AG08395 (cell line): ENCODE results near the gene LGALS9.
"Not testable (repeated sequence)": the region's sequence is repeated elsewhere in the genome, so short reads cannot be mapped to it uniquely, and the experiment has no call there.

Source experiments
- DNase-seq: peaks from one replicate; pipeline ENCODE4 v3.0.0; 2012; ENCODE audit warnings: mixed read lengths, low spot score

The LGALS9 gene

DNA sequence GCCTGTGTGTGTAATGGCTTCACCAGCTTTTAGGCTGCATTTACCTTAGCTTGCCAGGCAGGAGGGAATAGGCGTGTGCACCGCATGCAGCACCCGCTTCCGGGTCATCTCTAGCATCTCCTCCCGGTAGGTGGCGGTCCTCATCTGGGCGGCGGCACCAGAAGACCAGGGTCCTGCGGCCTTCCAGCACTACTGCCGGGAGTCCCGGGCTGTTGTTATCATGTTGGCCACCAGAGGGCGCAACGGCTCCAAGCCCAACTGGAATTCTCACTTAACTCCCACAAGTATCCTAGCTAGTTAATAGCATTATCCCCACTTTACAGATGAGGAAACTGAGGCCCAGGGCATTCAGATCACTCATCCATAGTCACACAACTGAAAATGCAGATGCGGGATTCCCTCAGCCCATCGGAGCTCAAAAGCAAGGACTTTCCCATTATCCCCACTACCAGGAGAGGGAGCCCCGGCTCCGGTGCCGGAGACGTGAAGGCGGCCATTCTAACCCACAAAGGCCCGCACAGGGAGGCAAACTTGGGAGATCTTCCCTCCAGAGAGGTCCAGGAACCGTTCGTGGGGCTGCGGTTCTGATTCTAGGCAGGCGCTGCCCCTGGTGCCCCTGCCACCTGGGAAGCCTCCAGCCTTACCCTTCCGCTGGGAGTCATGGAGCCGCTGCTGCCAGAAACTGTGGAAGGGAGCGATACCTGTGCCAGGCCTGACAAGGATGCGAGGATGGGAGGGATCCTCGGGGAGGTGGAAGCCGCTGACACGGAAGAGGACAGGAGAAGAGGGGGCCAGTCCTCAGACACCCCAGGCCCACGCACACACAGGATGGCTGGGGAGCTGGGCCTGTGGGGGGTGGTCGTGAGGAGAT is 23.9 kb downstream of the LGALS9 start:
- peak; percentile 71 for DNase-seq

DNA sequence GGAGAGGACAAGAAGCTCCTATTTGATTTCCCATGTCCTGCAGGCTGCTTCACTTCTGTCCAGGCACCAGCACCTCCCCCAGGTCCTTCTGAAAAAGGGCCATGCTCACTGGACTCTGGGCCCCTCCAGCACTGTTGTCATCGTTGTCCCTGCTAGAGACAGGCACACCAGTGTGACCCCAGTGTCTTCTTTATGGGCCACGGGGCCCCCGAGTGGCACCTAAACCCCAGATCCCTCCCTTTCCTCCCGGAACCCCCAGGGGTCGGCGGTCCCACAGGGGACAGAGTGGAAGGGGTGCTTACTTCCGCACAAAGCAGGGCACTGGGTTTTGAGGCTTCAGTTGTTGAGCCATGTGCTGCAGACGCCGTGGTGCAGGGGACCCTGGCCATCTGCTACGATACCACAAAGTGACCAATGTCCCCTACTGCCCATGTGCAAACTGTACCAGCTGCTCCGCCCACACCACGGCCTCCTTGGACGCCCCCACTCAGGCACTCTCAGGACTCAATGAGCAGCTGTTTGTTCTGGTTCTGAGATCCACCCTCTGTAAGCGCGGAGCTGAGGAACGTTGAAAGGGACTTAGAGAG is 24.6 kb downstream of the LGALS9 start:
- DNase-seq = not testable (repeated sequence)

DNA sequence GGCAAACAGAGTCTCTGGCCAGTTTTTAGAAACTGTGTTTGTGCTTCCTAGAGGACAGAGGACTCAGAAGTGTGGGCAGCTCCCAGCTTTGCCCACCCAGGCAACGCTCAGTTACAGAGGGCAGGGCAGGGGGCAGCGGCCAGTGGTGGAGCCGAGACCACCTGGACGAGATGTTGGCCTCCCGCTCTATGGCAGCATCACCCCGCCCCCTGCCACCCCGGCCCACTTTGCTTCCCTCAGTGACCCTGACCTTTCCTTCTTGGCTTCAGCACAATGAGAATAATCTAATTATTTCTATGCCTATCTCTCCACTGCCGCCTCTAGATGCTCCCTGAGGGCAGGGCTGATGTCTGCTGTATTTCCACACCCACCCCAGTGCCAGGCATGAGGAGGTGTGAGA is 25.6 kb downstream of the LGALS9 start:
- not testable (repeated sequence) for DNase-seq

DNA sequence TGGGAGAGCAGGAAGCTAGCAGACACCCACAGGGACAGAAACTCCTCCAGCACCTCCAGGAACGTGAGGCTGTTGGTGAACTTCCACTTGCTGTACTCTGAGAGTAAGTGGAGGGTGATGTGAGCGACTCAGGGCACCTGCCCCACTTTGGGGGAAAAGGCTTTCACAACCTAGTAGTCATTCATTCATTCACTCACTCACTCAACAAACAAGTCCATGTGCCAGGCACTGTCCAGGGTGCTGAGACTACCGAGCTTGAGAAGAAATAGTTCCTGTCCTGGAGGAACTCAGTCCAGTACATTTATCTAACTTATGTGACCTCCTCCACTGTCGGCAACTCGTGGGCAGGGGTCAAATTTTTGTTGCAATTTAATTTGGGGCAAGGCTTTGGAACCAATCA is 26.6 kb downstream of the LGALS9 start:
- no peak for DNase-seq

DNA sequence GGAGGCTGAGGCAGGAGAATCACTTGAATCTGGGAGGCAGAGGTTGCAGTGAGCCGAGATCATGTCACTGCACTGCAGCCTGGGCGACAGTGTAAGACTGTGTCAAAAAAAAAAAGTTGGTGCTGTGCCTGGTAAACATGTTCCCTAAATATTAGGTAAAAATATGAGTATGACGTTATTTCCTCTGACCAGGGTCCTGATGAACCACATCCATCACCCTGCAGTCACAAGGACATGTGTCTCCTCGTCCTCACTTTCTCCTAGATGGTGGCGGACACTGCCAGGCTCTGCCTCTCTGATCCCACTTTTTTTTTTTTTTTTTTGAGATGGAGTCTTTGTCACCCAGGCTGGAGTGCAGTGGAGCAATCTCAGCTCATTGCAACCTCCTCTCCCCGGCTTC is 28.7 kb downstream of the LGALS9 start:
- no peak for DNase-seq

DNA sequence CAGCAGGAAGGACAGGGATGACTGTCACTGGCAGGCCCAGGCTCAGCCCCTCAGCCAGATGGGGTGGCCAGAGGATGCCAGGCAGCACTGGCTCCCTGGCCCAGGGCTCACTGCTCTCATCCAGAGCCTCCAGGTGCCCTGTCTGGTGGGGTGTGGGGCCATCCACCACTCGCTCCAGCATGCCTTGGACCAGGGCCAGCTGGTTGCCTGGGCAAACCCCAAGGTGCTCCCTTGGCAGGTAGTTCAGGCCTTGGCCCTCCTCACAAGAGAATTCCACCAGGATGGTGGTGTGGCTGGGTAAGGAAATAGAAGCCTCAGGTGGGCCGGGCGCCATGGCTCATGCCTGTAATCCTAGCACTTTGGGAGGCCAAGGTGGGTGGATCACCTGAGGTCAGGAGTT is 29.4 kb downstream of the LGALS9 start:
- DNase-seq = no peak

DNA sequence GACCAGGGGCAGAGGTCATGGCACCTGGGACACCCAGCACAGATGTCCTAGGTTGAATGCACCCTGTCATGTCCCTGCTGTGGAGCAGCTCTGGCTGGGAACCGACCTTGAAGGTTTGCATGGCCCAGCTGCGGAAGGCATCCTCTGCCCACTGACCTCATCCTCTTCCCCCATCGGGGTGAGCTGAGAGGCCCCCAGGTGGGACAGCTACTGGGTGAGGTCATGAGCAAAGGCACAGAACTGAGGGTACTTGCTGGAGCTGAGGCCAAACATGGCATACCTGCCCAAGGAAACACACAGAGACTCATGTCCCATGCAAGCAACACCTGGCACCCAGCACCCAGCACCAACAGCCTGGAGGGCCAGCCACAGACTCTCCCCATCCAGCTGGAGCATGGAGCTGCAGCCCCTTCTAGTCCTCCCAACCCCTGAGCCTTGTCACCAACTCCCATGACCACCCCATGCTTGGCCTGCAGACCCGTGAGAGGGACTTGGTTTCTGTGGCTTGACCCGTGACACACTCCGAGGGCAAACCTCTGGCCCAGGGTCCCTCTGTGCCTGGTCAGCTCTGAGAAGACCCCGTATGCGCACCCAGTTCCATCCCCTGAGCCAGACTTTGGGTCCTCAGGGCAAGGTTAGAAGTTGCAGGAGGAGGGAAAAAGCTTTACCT is 33.1 kb downstream of the LGALS9 start:
- no peak for DNase-seq

DNA sequence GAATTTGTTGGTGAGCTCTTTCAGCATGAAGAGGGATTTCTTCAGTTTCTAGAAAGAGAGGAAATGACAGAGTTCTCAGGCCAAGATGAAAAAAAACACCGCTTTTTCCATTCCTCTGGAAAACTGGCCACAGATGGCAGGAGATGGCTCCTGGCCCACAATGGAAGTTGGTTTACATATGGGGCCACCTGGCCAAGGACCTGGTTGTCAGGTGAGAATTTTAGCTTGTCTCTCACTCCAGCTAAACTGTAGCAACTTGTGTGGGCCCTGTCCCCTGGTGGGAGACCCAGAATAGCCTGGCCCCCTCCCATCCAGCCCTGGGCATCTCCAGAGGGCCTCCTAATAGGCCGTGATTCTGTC is 33.6 kb downstream of the LGALS9 start:
- no peak for DNase-seq

DNA sequence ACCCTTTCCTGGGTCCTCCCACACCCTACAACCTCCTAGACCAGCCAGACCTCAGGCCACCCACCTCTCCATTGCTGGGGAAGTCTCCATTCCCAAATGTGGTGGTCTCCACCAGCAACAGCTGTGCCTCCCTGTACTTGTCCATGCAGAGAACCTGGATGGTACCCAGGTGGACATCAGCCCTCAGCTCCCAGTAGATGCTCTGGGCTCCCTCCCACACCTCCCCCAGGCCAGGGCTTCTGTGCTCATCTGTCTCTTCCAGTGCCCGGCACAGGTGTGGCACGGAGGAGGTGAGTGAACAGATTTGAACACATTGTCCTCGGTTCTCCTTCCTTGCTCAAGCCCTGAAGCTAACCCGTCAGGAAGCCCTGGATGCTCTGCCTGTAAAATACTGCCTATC is 34.6 kb downstream of the LGALS9 start:
- DNase-seq = no peak

DNA sequence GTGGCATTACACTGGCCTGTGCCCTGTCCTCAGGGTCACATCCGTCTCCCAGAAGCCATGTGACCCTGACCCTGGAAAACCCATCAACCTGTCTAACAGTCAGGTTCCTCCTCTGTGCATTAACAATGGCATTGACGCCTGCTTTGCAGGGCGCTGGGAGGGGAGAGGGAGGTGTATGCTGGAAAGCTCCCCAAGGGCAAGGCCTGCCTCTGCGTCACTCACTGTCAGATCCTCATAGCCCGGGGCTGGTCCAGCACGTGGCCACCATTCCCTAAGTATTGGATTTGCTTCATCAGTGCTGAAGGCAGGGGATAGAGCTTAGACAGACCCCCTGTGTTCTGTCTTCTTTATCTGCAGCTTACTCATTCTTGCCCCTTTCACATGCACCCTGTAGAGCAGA is 35.3 kb downstream of the LGALS9 start:
- not testable (repeated sequence) for DNase-seq

DNA sequence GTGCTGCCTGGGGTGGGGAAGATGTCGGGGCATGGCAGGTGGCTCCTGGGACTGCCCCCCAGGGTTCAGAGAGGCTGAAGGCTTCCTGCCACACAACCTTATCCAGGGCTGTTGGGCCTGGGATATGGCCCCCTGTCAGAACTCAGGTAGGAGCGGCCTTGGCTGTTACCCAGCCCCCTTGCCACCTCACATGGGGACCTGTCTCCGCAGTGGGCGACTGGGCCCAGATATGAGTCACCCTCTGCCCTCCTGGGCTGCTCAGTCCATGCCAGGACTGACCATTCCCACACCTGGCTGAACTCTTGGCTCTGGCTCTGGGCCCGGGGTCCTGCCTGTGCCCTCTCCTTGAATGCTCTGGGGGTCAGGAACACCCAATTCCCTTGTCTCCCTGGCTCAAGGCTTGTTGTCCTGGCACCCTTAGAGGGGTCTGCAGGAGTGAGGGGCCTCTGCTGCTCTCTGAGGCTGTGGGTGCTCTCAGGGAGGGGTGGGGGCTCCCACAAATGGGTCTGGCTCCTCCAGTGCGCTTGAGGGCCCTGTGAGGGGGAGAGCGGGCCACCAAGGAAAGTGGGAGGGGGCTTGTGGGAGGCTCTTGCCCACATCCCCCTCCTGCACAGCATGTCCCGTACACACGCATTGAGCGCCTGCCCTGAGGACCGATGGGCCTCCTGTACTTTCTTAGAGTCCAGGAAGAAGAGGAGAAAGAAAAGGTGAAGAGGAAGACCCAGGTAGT is 36.0 kb downstream of the LGALS9 start:
- no peak for DNase-seq

DNA sequence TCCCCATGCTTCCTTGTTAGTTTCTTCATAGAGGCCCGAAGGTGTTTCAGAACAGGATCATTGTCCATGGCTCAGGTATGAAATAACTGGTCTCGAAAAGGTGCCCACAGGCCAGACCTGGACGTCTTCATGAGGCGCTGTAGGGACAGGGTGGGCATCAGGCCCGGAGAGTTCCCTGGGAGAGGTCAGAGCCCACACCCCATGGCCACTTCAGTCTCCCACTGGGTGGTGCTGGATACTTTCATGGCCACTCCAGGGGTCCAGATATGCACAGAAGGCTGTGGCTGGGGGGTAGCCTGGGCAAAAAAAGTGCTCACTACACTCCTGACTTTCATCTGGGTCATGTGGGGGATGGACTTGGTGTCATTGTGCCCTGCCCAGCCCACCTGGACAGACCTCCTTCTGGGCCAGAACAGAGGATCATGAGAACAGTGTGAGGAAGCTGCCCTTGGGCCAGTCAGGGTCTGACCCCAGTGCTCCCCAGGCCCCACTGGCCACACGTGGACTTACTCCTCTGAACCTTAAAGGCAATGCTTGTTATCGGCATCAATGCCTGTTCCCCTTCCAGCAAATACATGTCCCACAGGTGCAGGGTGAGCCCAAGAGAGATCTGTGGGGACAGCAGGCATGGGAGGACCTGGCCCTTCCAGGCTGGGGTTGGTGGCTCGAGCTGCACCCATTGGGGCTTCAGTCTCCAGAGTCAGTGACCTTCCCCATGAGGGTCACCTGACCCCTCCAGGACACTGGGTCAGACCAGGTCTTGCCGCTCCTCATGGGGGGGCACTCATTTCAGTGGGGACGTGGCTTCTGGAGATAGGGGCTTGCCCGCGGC is 36.9 kb downstream of the LGALS9 start:
- DNase-seq = no peak

DNA sequence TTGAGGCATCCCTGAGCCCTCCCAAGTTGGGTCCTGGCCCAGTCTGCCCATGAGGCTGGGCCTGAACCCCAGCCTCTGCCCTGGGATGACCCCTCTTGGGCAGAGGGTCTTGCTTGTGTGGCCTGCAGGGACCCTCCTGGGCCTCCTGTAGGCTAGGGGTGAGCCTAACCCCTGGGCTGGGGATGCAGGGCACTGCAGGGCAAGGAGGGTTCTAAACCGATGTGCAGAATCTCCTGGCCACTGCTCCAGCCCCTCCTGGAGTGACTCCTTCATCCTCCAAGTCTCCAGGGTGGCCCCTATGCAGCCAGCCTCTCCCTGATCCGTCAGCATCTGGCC is 37.5 kb downstream of the LGALS9 start:
- no peak for DNase-seq

DNA sequence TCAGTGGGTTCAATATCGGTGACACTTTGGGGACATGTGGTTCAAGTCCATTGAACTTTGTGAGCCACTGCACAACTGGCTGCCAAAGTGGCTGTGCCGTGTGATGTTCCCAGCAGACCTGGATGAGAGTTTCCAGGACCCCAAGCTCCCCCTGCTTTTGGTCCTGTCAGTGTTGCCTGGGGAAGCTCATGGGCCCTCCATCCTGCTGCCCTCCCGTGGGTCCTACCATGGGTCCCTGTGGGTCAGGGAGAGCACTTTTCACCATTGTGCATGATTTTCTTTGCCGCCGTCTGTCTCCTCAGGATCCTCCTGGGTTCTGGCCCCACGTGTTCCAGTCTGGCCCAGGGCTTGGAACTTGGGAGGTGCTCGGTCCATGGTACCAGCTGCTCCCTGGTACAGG is 38.1 kb downstream of the LGALS9 start:
- DNase-seq = no peak

DNA sequence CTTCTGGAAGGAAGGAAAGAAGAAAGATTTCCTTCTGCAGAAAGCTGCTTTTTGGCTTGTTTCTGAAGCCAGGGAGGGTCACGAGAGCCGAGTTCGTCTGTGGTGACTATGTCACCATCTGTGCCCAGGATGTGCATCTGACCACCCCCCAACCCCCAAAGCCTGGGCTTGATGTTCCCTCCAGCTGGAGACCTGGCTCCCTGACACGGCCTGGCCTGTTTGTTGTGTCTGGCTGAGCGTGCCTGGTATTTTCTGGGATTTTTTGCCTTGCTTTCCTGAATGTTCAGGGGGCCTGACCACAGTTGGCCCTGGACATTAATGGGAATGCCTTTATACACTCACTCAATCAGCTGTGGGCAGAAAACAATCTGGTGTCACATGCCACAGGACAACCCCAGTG is 38.9 kb downstream of the LGALS9 start:
- DNase-seq = no peak

DNA sequence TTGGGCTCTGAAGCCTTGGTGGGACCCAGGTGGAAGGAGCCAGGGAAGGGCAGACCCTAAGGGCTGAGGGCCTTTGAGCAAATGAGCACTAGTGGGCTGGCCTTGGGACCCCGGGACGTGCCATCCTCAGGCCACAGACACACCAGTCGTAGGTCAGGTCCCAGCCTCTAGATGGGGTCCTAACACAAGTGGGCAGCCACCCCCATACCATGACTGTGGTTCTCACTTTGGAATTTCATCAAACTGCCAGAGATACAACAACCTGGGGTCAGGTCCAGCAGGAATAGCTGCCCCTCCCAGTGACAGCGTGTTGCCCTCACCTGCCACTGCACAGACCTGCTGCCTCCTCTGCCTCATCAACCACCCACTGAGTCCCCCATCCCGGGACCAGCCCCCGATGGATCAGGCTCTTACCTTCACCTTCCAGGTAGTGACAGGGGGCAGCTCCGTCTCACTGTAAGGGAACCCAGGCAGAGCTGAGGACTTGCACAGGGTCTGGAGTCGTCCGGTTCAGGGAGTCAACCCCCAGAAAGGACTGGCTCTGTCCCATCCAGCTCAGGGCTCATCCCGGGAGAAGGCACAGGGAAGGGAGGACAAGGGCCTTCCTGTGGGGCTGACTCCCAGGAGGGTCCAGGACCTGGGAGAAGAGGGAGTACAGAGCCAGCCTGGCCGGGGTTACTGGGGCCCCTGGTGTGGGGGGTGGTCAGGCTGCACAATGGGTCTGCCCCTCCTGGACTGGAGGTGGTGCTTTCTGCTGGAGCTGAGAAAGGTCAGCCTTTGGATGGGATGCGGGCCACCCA is 40.0 kb downstream of the LGALS9 start:
- no peak for DNase-seq

DNA sequence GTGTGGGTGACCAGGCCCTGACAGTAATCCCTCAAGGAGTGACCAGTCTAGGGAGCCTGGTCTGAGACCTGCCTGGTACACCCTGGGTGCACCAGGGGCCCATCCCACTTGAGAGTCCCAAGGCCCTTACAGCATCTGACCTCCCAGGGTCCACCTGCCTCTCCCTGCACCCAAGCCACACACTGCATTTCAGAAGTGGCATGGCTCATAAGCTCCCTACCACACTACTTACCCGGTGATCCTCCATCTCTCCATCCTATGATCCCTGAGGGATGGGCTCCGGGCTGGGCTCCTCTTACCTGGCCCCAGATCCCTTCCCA is 40.6 kb downstream of the LGALS9 start:
- no peak for DNase-seq

DNA sequence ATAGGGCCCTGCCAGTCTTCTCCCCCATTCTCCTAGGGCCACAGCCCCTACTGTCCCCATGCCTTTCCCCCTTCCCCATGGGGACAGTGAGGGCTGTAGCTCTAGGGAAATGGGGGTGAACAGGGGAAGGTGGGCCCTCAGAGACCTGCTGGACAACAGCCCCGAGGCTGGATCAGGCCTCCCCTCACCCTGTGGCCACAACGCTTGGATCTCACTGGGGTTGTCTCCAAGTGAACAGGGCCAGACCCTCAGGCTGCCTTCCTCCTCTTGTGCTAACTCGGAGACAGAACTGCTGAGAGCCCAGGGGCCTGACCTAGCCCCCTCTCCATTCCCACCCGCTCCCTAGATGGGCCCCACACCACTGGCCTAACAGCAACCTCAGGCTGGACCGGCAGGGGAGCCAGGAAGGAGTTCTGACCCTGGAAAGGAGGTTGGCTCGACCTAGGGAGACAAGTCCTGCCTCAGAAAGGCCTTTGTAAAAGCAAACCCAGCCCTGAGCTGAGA is 41.0 kb downstream of the LGALS9 start:
- not testable (repeated sequence) for DNase-seq

DNA sequence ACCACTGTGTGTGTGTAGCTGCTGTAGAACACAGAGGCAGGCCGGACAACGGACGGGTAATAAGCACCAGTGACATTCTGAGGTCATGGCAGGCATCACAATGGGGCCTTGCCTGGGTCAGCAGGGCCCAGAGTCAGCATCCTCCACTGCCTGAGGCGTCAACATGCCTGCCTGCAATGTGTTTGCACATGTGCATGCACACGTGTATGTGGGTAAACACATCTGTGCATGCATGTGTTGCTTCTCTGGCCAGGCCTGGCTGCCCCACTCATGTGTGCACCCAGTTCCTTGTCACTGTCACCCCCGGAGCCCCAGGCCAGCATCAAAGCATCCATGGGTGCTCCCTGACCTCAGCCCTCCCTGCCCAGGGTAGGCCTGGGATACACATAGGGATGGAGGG is 43.3 kb downstream of the LGALS9 start:
- no peak for DNase-seq

DNA sequence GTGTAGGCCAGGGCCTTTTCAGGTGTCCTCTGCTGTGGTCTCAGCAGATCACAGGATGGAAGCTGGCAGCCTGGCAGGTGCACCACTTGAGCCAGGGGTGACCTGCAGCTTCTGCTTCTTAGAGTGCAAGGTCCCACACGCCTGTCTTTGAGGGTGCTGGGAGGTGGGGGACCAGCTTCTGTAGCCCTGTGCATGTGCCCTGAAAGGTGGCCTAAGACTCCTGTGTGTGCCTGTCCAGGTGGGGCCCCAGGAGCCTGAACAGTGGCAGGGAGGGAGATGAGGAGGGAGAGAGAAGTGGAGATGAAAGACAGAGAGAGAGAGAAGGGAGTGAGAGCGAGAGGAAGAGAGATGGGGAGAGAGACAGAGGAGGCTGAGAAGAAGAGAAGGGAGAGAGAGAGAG is 46.2 kb downstream of the LGALS9 start:
- DNase-seq = no peak

DNA sequence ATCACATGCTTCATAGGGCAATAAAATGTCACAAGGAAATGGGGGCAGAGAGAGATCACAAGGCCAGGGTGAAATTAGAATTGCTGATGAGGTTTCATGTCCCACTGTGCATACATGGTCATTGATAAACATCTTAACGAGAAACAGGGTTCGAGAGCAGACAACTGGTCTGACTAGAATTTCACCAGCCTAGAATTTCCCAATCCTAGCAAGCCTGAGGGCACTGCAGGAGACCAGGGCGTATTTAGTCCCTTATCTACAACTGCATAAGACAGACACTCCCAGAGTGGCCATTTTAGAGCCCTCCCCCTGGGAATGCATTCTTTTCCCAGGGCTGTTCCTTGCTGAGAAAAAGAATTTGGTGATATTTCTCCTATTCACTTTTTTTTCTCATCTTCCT is 55.3 kb downstream of the LGALS9 start:
- not testable (repeated sequence) for DNase-seq
